ENCODE measurements around the gene PAPOLA. TPM values are rescaled to one million over a fixed set of nuclear protein-coding genes. Genes with fewer than 3 reads are reported as not detected.

Gene PAPOLA
- total RNA-seq, 4 donors from 2014 or later: 111 to 167 (median 134) TPM

- Histone ChIP-seq H3K27ac (no peak overlapping the region), H3K9me3 (no peaks in the 10 kb centered on the region), H3K36me3 (no peaks in the 10 kb centered on the region), H3K27me3 (peaks cover 50% of the 10 kb centered on the region), H3K4me3 (no peak overlapping the region), H3K4me1 (peaks cover 0 to 8% (median 5%) of the 10 kb centered on the region in 3 donors)
- WGBS, 2 donors (ENCODE audit: low coverage in 1 of 2): 80 to 86% methylated on average over 1 to 3 of the region's 6 CpGs
- TF ChIP-seq, protein P1, sequence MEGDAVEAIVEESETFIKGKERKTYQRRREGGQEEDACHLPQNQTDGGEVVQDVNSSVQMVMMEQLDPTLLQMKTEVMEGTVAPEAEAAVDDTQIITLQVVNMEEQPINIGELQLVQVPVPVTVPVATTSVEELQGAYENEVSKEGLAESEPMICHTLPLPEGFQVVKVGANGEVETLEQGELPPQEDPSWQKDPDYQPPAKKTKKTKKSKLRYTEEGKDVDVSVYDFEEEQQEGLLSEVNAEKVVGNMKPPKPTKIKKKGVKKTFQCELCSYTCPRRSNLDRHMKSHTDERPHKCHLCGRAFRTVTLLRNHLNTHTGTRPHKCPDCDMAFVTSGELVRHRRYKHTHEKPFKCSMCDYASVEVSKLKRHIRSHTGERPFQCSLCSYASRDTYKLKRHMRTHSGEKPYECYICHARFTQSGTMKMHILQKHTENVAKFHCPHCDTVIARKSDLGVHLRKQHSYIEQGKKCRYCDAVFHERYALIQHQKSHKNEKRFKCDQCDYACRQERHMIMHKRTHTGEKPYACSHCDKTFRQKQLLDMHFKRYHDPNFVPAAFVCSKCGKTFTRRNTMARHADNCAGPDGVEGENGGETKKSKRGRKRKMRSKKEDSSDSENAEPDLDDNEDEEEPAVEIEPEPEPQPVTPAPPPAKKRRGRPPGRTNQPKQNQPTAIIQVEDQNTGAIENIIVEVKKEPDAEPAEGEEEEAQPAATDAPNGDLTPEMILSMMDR (IDR thresholded peaks at IDR 0.05): no peak
- no peak for TF ChIP-seq EP300 (IDR thresholded peaks at IDR 0.05)
- no peak for TF ChIP-seq POLR2A (IDR thresholded peaks at IDR 0.05)
- TF ChIP-seq POLR2AphosphoS5 (IDR thresholded peaks at IDR 0.05): no peak
- ATAC-seq: no peak
Measured at GRCh38 chr14:96587823-96588385, 85.7 kb downstream of the PAPOLA start.

- Histone ChIP-seq H3K9me3 (no peaks in the 10 kb centered on the region), H3K27me3 (peaks cover 57% of the 10 kb centered on the region), H3K4me3 (no peak overlapping the region), H3K36me3 (no peaks in the 10 kb centered on the region), H3K27ac (no peak overlapping the region), H3K4me1 (peaks cover 0 to 11% (median 6%) of the 10 kb centered on the region in 3 donors)
- no peak for TF ChIP-seq POLR2AphosphoS5 (IDR thresholded peaks at IDR 0.05)
- ATAC-seq: no peak
- 66 to 70% methylated on average over 14 to 16 of the region's 22 CpGs for WGBS, 2 donors (ENCODE audit: low coverage in 1 of 2)
Measured at GRCh38 chr14:96588410-96589257, 86.5 kb downstream of the PAPOLA start.

DNA sequence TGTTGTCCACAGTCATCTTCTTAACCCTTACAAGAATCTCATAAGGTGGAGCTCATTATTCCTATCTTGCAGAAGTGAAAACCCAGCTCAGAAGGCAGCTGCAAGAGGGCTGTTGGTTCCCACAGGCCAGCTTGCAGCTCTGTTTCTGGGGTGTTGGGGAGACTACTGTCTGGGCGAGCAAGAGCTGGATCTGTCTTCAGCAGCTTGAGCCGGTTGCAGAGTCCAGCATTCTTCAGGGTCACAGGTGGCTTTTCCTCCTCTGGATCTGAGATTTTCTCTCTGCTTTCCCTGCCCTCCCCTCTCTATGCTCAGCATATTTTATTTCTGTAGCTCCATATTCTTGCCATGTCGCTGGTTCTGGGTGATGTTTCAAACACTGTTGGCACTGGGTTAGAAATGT, 87.4 kb downstream of the PAPOLA start:
- Histone ChIP-seq H3K9me3 (no peaks in the 10 kb centered on the region), H3K4me3 (no peak overlapping the region), H3K27me3 (peaks cover 53% of the 10 kb centered on the region), H3K36me3 (no peaks in the 10 kb centered on the region), H3K4me1 (peaks cover 0 to 11% (median 6%) of the 10 kb centered on the region in 3 donors), H3K27ac (no peak overlapping the region)
- WGBS, 2 donors (ENCODE audit: low coverage in 1 of 2): 52 to 63% methylated on average over 3 of the region's 3 CpGs
- no peak for ATAC-seq
- TF ChIP-seq EP300 (IDR thresholded peaks at IDR 0.05) (no peak), POLR2AphosphoS5 (IDR thresholded peaks at IDR 0.05) (no peak), POLR2A (IDR thresholded peaks at IDR 0.05) (no peak)
- TF ChIP-seq, protein P1 (IDR thresholded peaks at IDR 0.05): no peak

DNA sequence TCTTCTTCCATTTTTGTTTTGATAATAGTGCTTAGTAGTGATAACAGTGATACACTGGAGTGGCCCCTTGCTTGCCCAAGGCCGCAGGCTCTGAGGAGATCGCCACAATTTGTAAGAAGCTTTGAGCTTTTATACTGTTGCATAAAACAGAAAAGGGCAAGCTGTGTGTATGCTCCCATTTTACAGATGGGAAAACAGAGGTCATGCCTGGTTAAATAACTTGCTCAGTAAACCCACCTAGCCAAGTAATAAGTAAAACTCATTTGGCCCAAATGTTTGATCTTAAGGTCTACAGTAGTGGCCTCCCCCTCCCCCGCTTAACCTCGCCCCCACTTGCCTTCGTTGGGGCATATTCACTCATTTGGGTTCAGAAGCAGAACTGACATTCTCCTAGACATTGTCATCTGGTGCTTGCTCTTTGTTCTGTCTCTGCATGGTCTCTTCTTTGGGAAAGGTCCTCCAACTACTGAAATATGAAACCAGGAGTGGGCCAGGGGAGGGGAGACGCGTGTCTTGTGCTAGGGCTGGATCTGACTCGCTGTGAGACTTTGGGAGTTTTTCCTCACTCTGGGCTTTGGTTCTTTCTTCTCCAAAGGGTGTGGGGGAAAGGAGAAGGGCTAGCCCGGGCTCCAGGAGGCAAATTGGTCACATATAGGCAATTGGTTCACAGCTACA, 88.1 kb downstream of the PAPOLA start:
- Histone ChIP-seq H3K4me3 (no peak overlapping the region), H3K27ac (no peak overlapping the region), H3K27me3 (peaks cover 51% of the 10 kb centered on the region), H3K36me3 (no peaks in the 10 kb centered on the region), H3K4me1 (peaks cover 0 to 11% (median 6%) of the 10 kb centered on the region in 3 donors), H3K9me3 (no peaks in the 10 kb centered on the region)
- ATAC-seq: no peak
- no peak for TF ChIP-seq EP300 (IDR thresholded peaks at IDR 0.05)
- TF ChIP-seq POLR2AphosphoS5 (IDR thresholded peaks at IDR 0.05): no peak
- TF ChIP-seq, protein P1 (IDR thresholded peaks at IDR 0.05): no peak
- no peak for TF ChIP-seq POLR2A (IDR thresholded peaks at IDR 0.05)
- WGBS, 2 donors (ENCODE audit: low coverage in 1 of 2): 68 to 100% methylated on average over 3 to 7 of the region's 9 CpGs

GRCh38 chr14:96592591-96593386, 90.6 kb downstream of the PAPOLA start:
- 60% methylated on average over 1 of the region's 54 CpGs; no CpG with 5 or more reads in 1 of the 2 donors for WGBS, 2 donors (ENCODE audit: low coverage in 1 of 2)
- Histone ChIP-seq H3K4me3 (peak overlapping the region in 1 of 2 donors; percentile 49), H3K9me3 (no peaks in the 10 kb centered on the region), H3K36me3 (no peaks in the 10 kb centered on the region), H3K4me1 (peaks cover 0 to 11% (median 6%) of the 10 kb centered on the region in 3 donors), H3K27me3 (peaks cover 37% of the 10 kb centered on the region), H3K27ac (no peak overlapping the region)
- TF ChIP-seq, protein P1 (IDR thresholded peaks at IDR 0.05): no peak
- TF ChIP-seq EP300 (IDR thresholded peaks at IDR 0.05): no peak
- TF ChIP-seq POLR2A (IDR thresholded peaks at IDR 0.05): no peak
- no peak for TF ChIP-seq POLR2AphosphoS5 (IDR thresholded peaks at IDR 0.05)
- ATAC-seq: peak; percentile 58

Data from gastroesophageal sphincter (tissue), 4 donors.